H1 (cell line): ENCODE data around the gene GHRHR. TPM values are rescaled to one million over a fixed set of nuclear protein-coding genes. Genes with fewer than 3 reads are reported as not detected.

Experiments used
- CTCF ChIA-PET: fragments of 300-600 bp; sonication (Branson Sonifier 250); formaldehyde crosslinking; loops from one replicate; lab custom pipeline; 2021; ENCODE audit not compliant: partially characterized antibody; lab: Charles Lee
- POLR2A ChIA-PET: fragments of 300-600 bp; sonication (Branson Sonifier 250); formaldehyde crosslinking; loops from one replicate; lab custom pipeline; 2021; ENCODE audit warnings: inconsistent platforms; ENCODE audit not compliant: partially characterized antibody; lab: Charles Lee
- DNase-seq, 2 experiments: peaks; one replicate each; pipeline versions ENCODE4 v3.0.0 to v3.0.0-alpha.2; 2010 to 2022; ENCODE audit warnings: low spot score in 2 of 2, low read depth in 1 of 2, mixed read lengths in 1 of 2
- FAIRE-seq: peaks from 2 replicates; lab custom pipeline; 2011; peaks lifted over from hg19 to GRCh38; lab: Jason Lieb, UNC
- H2AFZ ChIP-seq: 2 replicates; pipeline ENCODE4 v1.8.1; 2012; ENCODE audit warnings: low read length, inconsistent platforms
- H2AK5ac ChIP-seq: 2 replicates; pipeline ENCODE4 v1.6.1; 2013; ENCODE audit warnings: low read depth, low read length
- H2BK120ac ChIP-seq: replicated peaks from 2 replicates; pipeline ENCODE3; 2013; ENCODE audit warnings: low read depth, low read length, inconsistent platforms
- H2BK12ac ChIP-seq: 2 replicates; pipeline ENCODE4 v1.6.1; 2013; ENCODE audit warnings: low read depth, low read length
- H2BK15ac ChIP-seq: 2 replicates; pipeline ENCODE4 v1.6.1; 2013; ENCODE audit warnings: low read length
- H2BK20ac ChIP-seq: 2 replicates; pipeline ENCODE4 v1.6.1; 2013; ENCODE audit warnings: low read length
- H2BK5ac ChIP-seq: 2 replicates; pipeline ENCODE4 v1.6.1; 2013; ENCODE audit warnings: low read depth, low read length
- H3K14ac ChIP-seq: 2 replicates; pipeline ENCODE4 v1.6.1; 2013; ENCODE audit warnings: inconsistent platforms; ENCODE audit not compliant: insufficient read length
- H3K18ac ChIP-seq: 2 replicates; pipeline ENCODE4 v1.6.1; 2013; ENCODE audit warnings: low read length; ENCODE audit errors: extremely low read depth
- H3K23ac ChIP-seq: 2 replicates; pipeline ENCODE4 v1.6.1; 2013; ENCODE audit warnings: inconsistent platforms; ENCODE audit not compliant: insufficient read length
- H3K23me2 ChIP-seq: 2 replicates; pipeline ENCODE4 v1.6.1; 2013; ENCODE audit warnings: low read depth, low read length
- H3K27ac ChIP-seq: 2 replicates; pipeline ENCODE4 v1.6.1; 2011; ENCODE audit warnings: low read depth, low read length, inconsistent platforms
- H3K27me3 ChIP-seq, 4 experiments: replicated peaks in 1 of 4; 1 replicate in 1 of 4; 2 replicates in 3 of 4; pipeline versions ENCODE4 v1.6.1 to v1.8.1; 2011 to 2013; ENCODE audit warnings: low read length in 3 of 4, mild to moderate bottlenecking in 3 of 4, inconsistent platforms in 2 of 4, mixed read lengths in 2 of 4, moderate library complexity in 1 of 4; ENCODE audit not compliant: control insufficient read depth in 3 of 4, insufficient read depth in 3 of 4; ENCODE audit errors: extremely low read depth in 1 of 4
- H3K36me3 ChIP-seq, 4 experiments: 2 replicates each; pipeline versions ENCODE4 v1.6.1 to v1.8.1; 2011 to 2013; ENCODE audit warnings: mild to moderate bottlenecking in 4 of 4, low read length in 3 of 4, moderate library complexity in 2 of 4, control low read depth in 1 of 4, inconsistent platforms in 1 of 4; ENCODE audit not compliant: insufficient read depth in 4 of 4, control insufficient read depth in 2 of 4
- H3K4ac ChIP-seq: replicated peaks from 2 replicates; pipeline ENCODE3; 2013; ENCODE audit warnings: low read length, low read depth, mixed read lengths, inconsistent platforms; ENCODE audit not compliant: insufficient read length
- H3K4me1 ChIP-seq, 4 experiments: replicated peaks in 1 of 4; 1 replicate in 1 of 4; 2 replicates in 3 of 4; pipeline versions ENCODE4 v1.6.1 to v1.8.1; 2011 to 2013; ENCODE audit warnings: low read length in 3 of 4, inconsistent platforms in 2 of 4, mixed read lengths in 1 of 4; ENCODE audit not compliant: insufficient read depth in 4 of 4, control insufficient read depth in 3 of 4
- H3K4me2 ChIP-seq, 2 experiments: 2 replicates each; pipeline versions ENCODE4 v1.6.1 to v1.8.1; 2011 to 2013; ENCODE audit warnings: low read depth in 2 of 2, low read length in 2 of 2, control low read depth in 1 of 2, inconsistent platforms in 1 of 2, mild to moderate bottlenecking in 1 of 2; ENCODE audit not compliant: insufficient read depth in 1 of 2
- H3K4me3 ChIP-seq, 4 experiments: fragments of 200-600, 300-600 bp in 1 of 4; sonication (generic), shearing (Covaris generic), sonication (Bioruptor Twin) in 1 of 4; 2 replicates each; pipeline versions ENCODE4 v1.5.1 to v1.8.1; 2011 to 2016; ENCODE audit warnings: low read length in 4 of 4, low read depth in 3 of 4, control low read depth in 2 of 4, inconsistent platforms in 2 of 4, mild to moderate bottlenecking in 2 of 4, mixed read lengths in 1 of 4, moderate library complexity in 1 of 4; ENCODE audit not compliant: insufficient read depth in 2 of 4; ENCODE audit errors: extremely low read depth in 1 of 4
- H3K56ac ChIP-seq: replicated peaks from 2 replicates; pipeline ENCODE3; 2013; ENCODE audit warnings: low read depth, mild to moderate bottlenecking, mixed read lengths, low read length, inconsistent platforms; ENCODE audit not compliant: insufficient read length
- H3K79me1 ChIP-seq: 2 replicates; pipeline ENCODE4 v1.6.1; 2013; ENCODE audit warnings: low read depth, low read length, control low read depth
- H3K79me2 ChIP-seq, 2 experiments: 2 replicates each; pipeline versions ENCODE4 v1.6.1 to v1.8.1; 2012 to 2013; ENCODE audit warnings: low read length in 2 of 2, mild to moderate bottlenecking in 2 of 2, inconsistent platforms in 1 of 2; ENCODE audit not compliant: insufficient read depth in 2 of 2, control insufficient read depth in 1 of 2
- H3K9ac ChIP-seq, 4 experiments: replicated peaks in 1 of 4; 1 replicate in 1 of 4; 2 replicates in 3 of 4; pipeline versions ENCODE4 v1.6.1 to v1.8.1; 2011 to 2013; ENCODE audit warnings: low read depth in 3 of 4, low read length in 3 of 4, control low read depth in 2 of 4, mild to moderate bottlenecking in 2 of 4, moderate library complexity in 2 of 4, inconsistent platforms in 1 of 4; ENCODE audit errors: extremely low read depth in 1 of 4
- H3K9me3 ChIP-seq, 2 experiments: 2 replicates each; pipeline versions ENCODE4 v1.6.1 to v1.8.1; 2012 to 2013; ENCODE audit warnings: mild to moderate bottlenecking in 2 of 2, moderate library complexity in 2 of 2, control low read depth in 1 of 2, inconsistent platforms in 1 of 2, low read depth in 1 of 2, low read length in 1 of 2, mixed read lengths in 1 of 2; ENCODE audit not compliant: insufficient read depth in 2 of 2
- H4K20me1 ChIP-seq, 2 experiments: replicated peaks in 1 of 2; 2 replicates each; pipeline versions ENCODE3 to v1.8.1; 2011 to 2013; ENCODE audit warnings: inconsistent platforms in 2 of 2, low read length in 2 of 2, mild to moderate bottlenecking in 1 of 2; ENCODE audit not compliant: insufficient read depth in 2 of 2, control insufficient read depth in 1 of 2
- H4K5ac ChIP-seq: 2 replicates; pipeline ENCODE4 v1.6.1; 2013; ENCODE audit warnings: low read length, low read depth, mixed read lengths, inconsistent platforms; ENCODE audit not compliant: insufficient read length
- H4K8ac ChIP-seq: 2 replicates; pipeline ENCODE4 v1.8.0; 2013; ENCODE audit warnings: mild to moderate bottlenecking, moderate library complexity, low read length, inconsistent platforms; ENCODE audit not compliant: insufficient read depth; ENCODE audit errors: extremely low read depth
- H4K91ac ChIP-seq: replicated peaks from 2 replicates; pipeline ENCODE3; 2013; ENCODE audit warnings: low read length, mixed read lengths, inconsistent platforms; ENCODE audit not compliant: insufficient read length
- CHD1 ChIP-seq: IDR thresholded peaks from 2 replicates; pipeline ENCODE4 v1.6.1; 2012; ENCODE audit warnings: low read depth, low read length, improper control_type of control experiment
- CREB1 ChIP-seq: IDR thresholded peaks from 2 replicates; pipeline ENCODE4 v1.6.1; 2012; ENCODE audit warnings: inconsistent platforms
- CTCF ChIP-seq, 3 experiments: IDR thresholded peaks; 1 replicate in 2 of 3; 2 replicates in 1 of 3; pipeline versions ENCODE4 v1.5.1 to v1.6.1; 2011; ENCODE audit warnings: low read length in 3 of 3, mild to moderate bottlenecking in 3 of 3, inconsistent platforms in 2 of 3, low read depth in 1 of 3, moderate library complexity in 1 of 3; ENCODE audit not compliant: insufficient read depth in 1 of 3; ENCODE audit errors: control extremely low read depth in 1 of 3
- PHF8 ChIP-seq: fragments of 200-600 bp; sonication (generic); conservative IDR thresholded peaks from 2 replicates; pipeline ENCODE4 v1.7.1; 2012; ENCODE audit warnings: low read depth, mild to moderate bottlenecking, inconsistent platforms, low read length, moderate library complexity
- POU5F1 ChIP-seq: IDR thresholded peaks from 2 replicates; pipeline ENCODE4 v1.6.1; 2011; ENCODE audit warnings: low read depth, mild to moderate bottlenecking, low read length, moderate library complexity
- RFX5 ChIP-seq: IDR thresholded peaks from 2 replicates; pipeline ENCODE4 v1.6.1; 2011; ENCODE audit warnings: low read depth, low read length, improper control_type of control experiment, borderline replicate concordance
- SP2 ChIP-seq: IDR thresholded peaks from 2 replicates; pipeline ENCODE4 v1.6.1; 2012; ENCODE audit warnings: mild to moderate bottlenecking, low read length, inconsistent platforms
- SRF ChIP-seq: IDR thresholded peaks from 2 replicates; pipeline ENCODE4 v1.6.1; 2011; ENCODE audit warnings: mild to moderate bottlenecking, low read depth, low read length, moderate library complexity
- TEAD4 ChIP-seq: IDR thresholded peaks from 2 replicates; pipeline ENCODE4 v1.6.1; 2012; ENCODE audit warnings: low read depth, low read length, inconsistent platforms, mixed read lengths
- YY1 ChIP-seq: IDR thresholded peaks from 2 replicates; pipeline ENCODE4 v1.6.1; 2011; ENCODE audit warnings: low read depth, mild to moderate bottlenecking, low read length
- WGBS, 2 experiments: shearing (Covaris generic) in 1 of 2; methylation state at CpG; one replicate each; pipeline versions ENCODE4 v1.1.6 to v1.1.7; 2013 to 2015; ENCODE audit warnings: low lambda C conversion rate in 2 of 2, mixed read lengths in 2 of 2, inconsistent platforms in 1 of 2, low coverage in 1 of 2, missing lambda C conversion rate in 1 of 2; ENCODE audit not compliant: insufficient replicate concordance in 2 of 2, insufficient coverage in 1 of 2, insufficient read length in 1 of 2; ENCODE audit errors: extremely low coverage in 1 of 2, missing lambda C conversion rate in 1 of 2; 5-methylcytosine and 5-hydroxymethylcytosine counted together
- polyA plus RNA-seq, 7 experiments: library from polyadenylated mRNA; depleted of rRNA in 3 of 7; stranded (reverse) in 5 of 7; unstranded in 2 of 7; fragments of >200 nt in 5 of 7; fragments of 200-250 nt in 2 of 7; gene quantifications; 1 replicate in 5 of 7; 2 replicates in 1 of 7; 4 replicates in 1 of 7; pipeline versions ENCODE4 v1.2.1 to v1.2.3, GENCODE V29; 2011 to 2013; ENCODE audit warnings: missing spikeins in 2 of 7, mixed read lengths in 2 of 7
- total RNA-seq: library from RNA; stranded (reverse); fragmentation: NEBNext Ultra II Directional; extraction: Animal tissue kit (Norgen Biotek cat#: 25700); gene quantifications from 2 replicates; pipeline ENCODE4 v1.2.1, GENCODE V29; 2021

Gene GHRHR
- total and polyA plus RNA-seq, 2 of the 8 experiments (the other 6 are each of a cell fraction or from before 2014, with no cell fraction given), result 0.60 to 6.5 TPM

GRCh38 chr7:30920021-30920583 lies 43.7 kb upstream of the GHRHR start:
- Histone ChIP-seq H3K27ac (no peak overlapping the region), H3K9ac (no peak overlapping the region), H3K36me3 (no peaks in the 10 kb centered on the region), H2BK12ac (no peak overlapping the region), H3K27me3 (no peaks in the 10 kb centered on the region; a peak in 1 of 7 replicates), H2BK20ac (no peak overlapping the region), H3K23ac (no peak overlapping the region), H3K79me1 (no peaks in the 10 kb centered on the region), H2AFZ (no peak overlapping the region), H3K23me2 (no peaks in the 10 kb centered on the region), H4K8ac (no peak overlapping the region), H3K9me3 (no peaks in the 10 kb centered on the region), H3K14ac (no peak overlapping the region), H2BK5ac (no peak overlapping the region), H3K4ac (no peak overlapping the region), H2AK5ac (no peak overlapping the region), H3K4me1 (peaks cover 0 to 3% (median 0%) of the 10 kb centered on the region in 4 experiments; a peak in 1 of 7 replicates), H4K5ac (no peak overlapping the region), H3K56ac (no peak overlapping the region), H2BK15ac (no peak overlapping the region), H3K79me2 (no peaks in the 10 kb centered on the region), H3K4me3 (no peak overlapping the region), H4K91ac (no peak overlapping the region), H3K18ac (no peak overlapping the region), H3K4me2 (no peak overlapping the region), H4K20me1 (no peaks in the 10 kb centered on the region), H2BK120ac (no peak overlapping the region)
- no peak for FAIRE-seq
- no peak for DNase-seq
- ChIA-PET POLR2A (interaction anchor here (0.6 kb wide), 1 partner anchor 18 kb away, joined by 3 read pairs; no protein-coding TSS in a partner anchor), CTCF (interaction anchor here (0.7 to 7.4 kb wide), 5 partner anchors 11 to 202 kb away, joined by 3 to 55 read pairs (median 10); no protein-coding TSS in a partner anchor)
- 90% methylated on average over 10 of the region's 11 CpGs; no CpG with 5 or more reads in 1 of the 2 experiments for WGBS, 2 experiments
- no peak for TF ChIP-seq CREB1
- TF ChIP-seq SP2, result no peak
- TF ChIP-seq TEAD4, result no peak
- TF ChIP-seq POU5F1, result no peak
- TF ChIP-seq CTCF (IDR thresholded peaks at IDR 0.05; ENCODE audit: control extremely low read depth in 1 of 3, insufficient read depth in 1 of 3, low read depth in 1 of 3, low read length in 3 of 3), result no peak
- TF ChIP-seq SRF, result no peak
- no peak for TF ChIP-seq CHD1
- TF ChIP-seq YY1, result no peak
- TF ChIP-seq PHF8, result no peak
- TF ChIP-seq RFX5, result no peak
